Measurements from ENCODE around the gene UROS. TPM values are rescaled to one million over a fixed set of nuclear protein-coding genes. Genes with fewer than 3 reads are reported as not detected.

Gene UROS
- total RNA-seq, result 10 to 100 TPM; 34.7 to 57.8 (median 39.2) TPM

DNA sequence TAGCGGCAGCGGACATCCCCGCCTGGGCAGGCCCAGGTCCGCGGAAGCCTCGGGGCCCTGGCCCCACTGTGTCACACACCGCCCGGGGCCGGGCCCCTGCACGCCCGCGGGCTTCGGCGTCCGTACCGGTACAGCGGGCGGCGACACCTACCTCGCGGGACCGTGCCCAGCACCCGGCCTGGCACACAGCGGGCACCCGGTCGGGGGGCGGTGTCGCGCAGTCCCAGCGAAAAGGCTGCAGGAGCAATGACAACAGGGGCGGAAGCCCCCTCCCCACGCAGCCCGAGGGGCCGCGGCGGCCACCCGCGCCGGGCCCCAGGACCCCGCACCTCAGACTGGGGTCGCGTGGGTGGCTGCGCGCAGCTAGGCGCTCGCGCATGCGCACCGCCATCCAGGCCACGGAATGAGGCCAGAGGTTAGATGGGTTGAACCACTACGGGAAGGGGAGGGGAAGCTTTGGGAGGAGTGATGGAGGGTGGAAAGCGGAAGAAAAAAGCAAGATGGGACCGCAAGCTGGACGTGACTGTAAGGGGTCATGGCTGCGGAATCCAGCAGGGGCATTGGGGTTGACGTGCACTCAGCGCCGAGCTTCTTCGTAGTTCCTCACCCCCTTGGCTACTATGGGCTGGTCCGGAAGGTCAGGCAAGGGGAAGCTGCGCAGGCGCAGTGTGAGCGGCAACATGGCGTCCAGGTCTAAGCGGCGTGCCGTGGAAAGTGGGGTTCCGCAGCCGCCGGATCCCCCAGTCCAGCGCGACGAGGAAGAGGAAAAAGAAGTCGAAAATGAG, at the start of gene UROS, which contains the start of gene BCCIP:
Gene UROS (minus strand): TSS at position 381 of the 785 bp plus-strand sequence. CDS start 6,759 bp downstream, outside the sequence.
Gene BCCIP (plus strand): TSS at position 669 of the 785 bp plus-strand sequence. CDS start 12 bp downstream, at position 681.
- Histone ChIP-seq H3K4me3 (peak within 1 kb of the TSS; percentile 86 to 99 (median 92)), H3K9me3 (no peaks in the 10 kb centered on the region), H3K27ac (peak within 1 kb of the TSS; percentile 75 to 89 (median 85)), H3K36me3 (peaks cover 0 to 15% (median 0%) of the 10 kb centered on the region in 3 donors), H3K27me3 (no peaks in the 10 kb centered on the region), H3K4me1 (peaks cover 0 to 23% (median 9%) of the 10 kb centered on the region in 4 donors)
- peak; percentile 30 to 44 for TF ChIP-seq POLR2A (IDR thresholded peaks at IDR 0.05)
- TF ChIP-seq, protein P1, sequence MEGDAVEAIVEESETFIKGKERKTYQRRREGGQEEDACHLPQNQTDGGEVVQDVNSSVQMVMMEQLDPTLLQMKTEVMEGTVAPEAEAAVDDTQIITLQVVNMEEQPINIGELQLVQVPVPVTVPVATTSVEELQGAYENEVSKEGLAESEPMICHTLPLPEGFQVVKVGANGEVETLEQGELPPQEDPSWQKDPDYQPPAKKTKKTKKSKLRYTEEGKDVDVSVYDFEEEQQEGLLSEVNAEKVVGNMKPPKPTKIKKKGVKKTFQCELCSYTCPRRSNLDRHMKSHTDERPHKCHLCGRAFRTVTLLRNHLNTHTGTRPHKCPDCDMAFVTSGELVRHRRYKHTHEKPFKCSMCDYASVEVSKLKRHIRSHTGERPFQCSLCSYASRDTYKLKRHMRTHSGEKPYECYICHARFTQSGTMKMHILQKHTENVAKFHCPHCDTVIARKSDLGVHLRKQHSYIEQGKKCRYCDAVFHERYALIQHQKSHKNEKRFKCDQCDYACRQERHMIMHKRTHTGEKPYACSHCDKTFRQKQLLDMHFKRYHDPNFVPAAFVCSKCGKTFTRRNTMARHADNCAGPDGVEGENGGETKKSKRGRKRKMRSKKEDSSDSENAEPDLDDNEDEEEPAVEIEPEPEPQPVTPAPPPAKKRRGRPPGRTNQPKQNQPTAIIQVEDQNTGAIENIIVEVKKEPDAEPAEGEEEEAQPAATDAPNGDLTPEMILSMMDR (IDR thresholded peaks at IDR 0.05), result no peak
- peak; percentile 89 to 96 (median 93) for DNase-seq

DNA sequence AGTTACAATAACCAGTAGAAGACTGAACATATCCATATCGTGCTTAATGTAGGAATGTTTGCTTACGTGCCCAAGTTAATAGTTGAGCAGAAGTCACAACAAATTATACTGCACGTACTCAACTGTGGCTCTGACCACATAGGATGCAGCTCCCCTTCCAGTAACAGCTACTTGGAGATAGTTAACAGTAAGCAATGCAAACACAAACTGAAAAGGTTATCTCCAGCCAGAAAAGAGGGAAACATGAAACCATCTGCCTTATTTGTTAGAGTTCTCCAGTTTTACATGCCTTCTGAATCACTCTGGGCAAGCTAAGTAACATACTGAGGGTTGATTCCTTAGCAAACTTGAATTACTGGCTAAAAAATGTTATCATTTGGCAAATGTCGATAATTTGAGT, 48.3 kb upstream of the UROS start:
- TF ChIP-seq POLR2A (IDR thresholded peaks at IDR 0.05), result no peak
- Histone ChIP-seq H3K36me3 (peaks cover 0 to 20% (median 0%) of the 10 kb centered on the region in 3 donors), H3K27ac (no peak overlapping the region), H3K9me3 (no peaks in the 10 kb centered on the region), H3K4me3 (no peak overlapping the region), H3K27me3 (no peaks in the 10 kb centered on the region), H3K4me1 (no peaks in the 10 kb centered on the region)
- DNase-seq, result no peak

- Histone ChIP-seq H3K36me3 (peaks cover 0 to 24% (median 0%) of the 10 kb centered on the region in 3 donors), H3K27me3 (no peaks in the 10 kb centered on the region), H3K4me1 (no peaks in the 10 kb centered on the region), H3K27ac (no peak overlapping the region), H3K9me3 (no peaks in the 10 kb centered on the region), H3K4me3 (no peak overlapping the region)
- TF ChIP-seq POLR2A (IDR thresholded peaks at IDR 0.05), result no peak
- TF ChIP-seq, protein P1 (IDR thresholded peaks at IDR 0.05), result peak; percentile 53 to 95 (median 80)
- DNase-seq, result peak in 1 of 3 donors; percentile 65
These were observed 45.4 kb upstream of the UROS start for GRCh38 chr10:125868372-125868975.

DNA sequence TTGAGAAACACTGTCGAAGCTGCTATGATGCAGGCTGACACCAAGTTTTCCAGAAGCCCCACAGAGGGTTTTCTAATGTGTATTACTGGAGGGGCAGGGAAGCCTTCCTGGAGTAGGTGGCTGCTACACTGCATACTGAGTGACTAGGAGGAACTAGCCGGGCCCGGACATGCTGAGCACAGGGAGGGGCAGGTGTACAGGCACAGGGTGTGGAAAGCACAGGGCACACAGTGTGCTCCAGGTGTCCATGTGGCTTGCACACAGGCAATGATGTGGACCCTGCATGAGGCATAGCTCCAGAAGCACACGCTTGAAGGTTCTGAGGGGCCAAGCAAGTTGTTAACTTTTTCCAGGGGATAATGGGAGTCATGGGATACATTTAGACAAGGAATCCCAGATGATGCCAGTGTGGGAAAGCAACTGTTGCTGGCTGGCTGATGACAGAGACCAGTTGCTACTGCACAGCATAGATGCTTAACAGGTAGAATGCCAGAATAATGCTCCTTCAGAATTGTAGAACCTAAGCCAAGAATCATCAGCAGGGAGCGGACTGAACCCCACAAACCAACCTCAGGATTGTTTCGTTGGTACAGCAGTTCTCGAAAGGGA, 43.5 kb upstream of the UROS start:
- no peaks in the 10 kb centered on the region for H3K9me3 ChIP-seq
- TF ChIP-seq POLR2A (IDR thresholded peaks at IDR 0.05), result no peak
- TF ChIP-seq, protein P1 (IDR thresholded peaks at IDR 0.05), result no peak
- no peak for DNase-seq
- H3K36me3 ChIP-seq, result peaks cover 0 to 29% (median 0%) of the 10 kb centered on the region in 3 donors
- no peak overlapping the region for H3K4me3 ChIP-seq
- H3K27me3 ChIP-seq, result no peaks in the 10 kb centered on the region
- no peak overlapping the region for H3K27ac ChIP-seq
- H3K4me1 ChIP-seq, result no peaks in the 10 kb centered on the region

GRCh38 chr10:125865120-125865519, 42.1 kb upstream of the UROS start:
- H3K9me3 ChIP-seq, result no peaks in the 10 kb centered on the region
- no peaks in the 10 kb centered on the region for H3K4me1 ChIP-seq
- DNase-seq, result no peak
- peaks cover 0 to 33% (median 0%) of the 10 kb centered on the region in 3 donors for H3K36me3 ChIP-seq
- no peak overlapping the region for H3K4me3 ChIP-seq
- no peak overlapping the region for H3K27ac ChIP-seq
- TF ChIP-seq, protein P1 (IDR thresholded peaks at IDR 0.05), result no peak
- TF ChIP-seq POLR2A (IDR thresholded peaks at IDR 0.05), result no peak
- no peaks in the 10 kb centered on the region for H3K27me3 ChIP-seq
